Large intestine (tissue), 12 donors: ENCODE results near the gene CLIP1. TPM values are rescaled to one million over a fixed set of nuclear protein-coding genes. Genes with fewer than 3 reads are reported as not detected.
A peak's percentile ranks its signal among the peaks of the same experiment; 100 is the strongest.
"Not testable (repeated sequence)": the region's sequence is repeated elsewhere in the genome, so short reads cannot be mapped to it uniquely, and the experiment has no call there.

Experiments used
- DNase-seq, 2 donors: peaks; one replicate each; pipeline versions ENCODE4 v3.0.0 to v3.0.0-alpha.2; 2013
- H3K27ac ChIP-seq: one replicate; pipeline ENCODE4 v1.5.1; 2013; ENCODE audit warnings: low read length
- H3K27me3 ChIP-seq: 2 replicates; pipeline ENCODE4 v1.6.1; 2013; ENCODE audit warnings: low read length; ENCODE audit not compliant: control insufficient read depth, insufficient read depth
- H3K36me3 ChIP-seq: 2 replicates; pipeline ENCODE4 v1.6.1; 2013; ENCODE audit warnings: low read length; ENCODE audit not compliant: control insufficient read depth, insufficient read depth
- H3K4me1 ChIP-seq: one replicate; pipeline ENCODE4 v1.6.1; 2013; ENCODE audit warnings: low read length; ENCODE audit not compliant: control insufficient read depth, insufficient read depth
- H3K4me3 ChIP-seq: one replicate; pipeline ENCODE4 v1.5.1; 2013; ENCODE audit warnings: low read length
- H3K9me3 ChIP-seq: one replicate; pipeline ENCODE4 v1.6.1; 2013; ENCODE audit warnings: mild to moderate bottlenecking, low read depth, low read length, moderate library complexity; ENCODE audit not compliant: control insufficient read depth
- WGBS: methylation state at CpG from one replicate; pipeline ENCODE4 v1.1.5; 2013; ENCODE audit warnings: low lambda C conversion rate; ENCODE audit not compliant: insufficient coverage; 5-methylcytosine and 5-hydroxymethylcytosine counted together
- long read RNA-seq, 11 donors: transcript quantifications; one replicate each; lab custom pipeline, GENCODE V29; 2026
- polyA plus RNA-seq: library from polyadenylated mRNA; unstranded; fragments of 120-200 nt; gene quantifications from one replicate; pipeline ENCODE4 v1.2.1, GENCODE V29; 2013

The CLIP1 gene
- polyA plus RNA-seq: 37.3 TPM
- long read RNA-seq, donor 1: 0 reads
- long read RNA-seq, donor 2, full-length matches to known transcripts: 4 of 10 reads
- long read RNA-seq, donor 2, partial matches to known transcripts: 6 of 10 reads
- long read RNA-seq, donor 2, other reads (novel, unspliced or antisense): 0 of 10 reads
- long read RNA-seq, donor 3: 0 reads
- long read RNA-seq, donor 4: 0 reads
- long read RNA-seq, donor 5, full-length matches to known transcripts: 3 of 3 reads
- long read RNA-seq, donor 5, partial matches to known transcripts: 0 of 3 reads
- long read RNA-seq, donor 5, other reads (novel, unspliced or antisense): 0 of 3 reads
- long read RNA-seq, donor 6, partial matches to known transcripts: 0 of 1 reads
- long read RNA-seq, donor 6, other reads (novel, unspliced or antisense): 0 of 1 reads
- long read RNA-seq, donor 7, partial matches to known transcripts: 0 of 2 reads
- long read RNA-seq, donor 7, other reads (novel, unspliced or antisense): 0 of 2 reads
- long read RNA-seq, donor 8, partial matches to known transcripts: 8 of 13 reads
- long read RNA-seq, donor 8, other reads (novel, unspliced or antisense): 0 of 13 reads
- long read RNA-seq, donor 9, full-length matches to known transcripts: 2 of 2 reads
- long read RNA-seq, donor 9, partial matches to known transcripts: 0 of 2 reads
- long read RNA-seq, donor 9, other reads (novel, unspliced or antisense): 0 of 2 reads
- long read RNA-seq, donor 10, partial matches to known transcripts: 0 of 1 reads
- long read RNA-seq, donor 10, other reads (novel, unspliced or antisense): 0 of 1 reads
- long read RNA-seq, donor 11, full-length matches to known transcripts: 2 of 2 reads
- long read RNA-seq, donor 11, partial matches to known transcripts: 0 of 2 reads
- long read RNA-seq, donor 11, other reads (novel, unspliced or antisense): 0 of 2 reads

- no CpG with 5 or more reads among the region's 118 CpGs for WGBS
- Histone ChIP-seq H3K36me3 (no peaks in the 10 kb centered on the region), H3K4me3 (peak within 1 kb of the TSS; percentile 87), H3K4me1 (peaks cover 19% of the 10 kb centered on the region), H3K9me3 (no peaks in the 10 kb centered on the region), H3K27me3 (no peaks in the 10 kb centered on the region), H3K27ac (peak within 1 kb of the TSS; percentile 93)
- peak; percentile 71 to 84 for DNase-seq
These were observed at the start of gene CLIP1 for GRCh38 chr12:122421821-122422729. CLIP1 (minus strand) TSS chr12:122422669; CDS start chr12:122380452, 42,217 bp downstream.

- H3K9me3 ChIP-seq: no peaks in the 10 kb centered on the region
- 33% methylated on average over 1 of the region's 3 CpGs for WGBS
- no peaks in the 10 kb centered on the region for H3K27me3 ChIP-seq
- peak; percentile 40 to 56 for DNase-seq
- H3K27ac ChIP-seq: peak overlapping the region; percentile 18
- peaks cover 37% of the 10 kb centered on the region for H3K36me3 ChIP-seq
- no peak overlapping the region for H3K4me3 ChIP-seq
- no peaks in the 10 kb centered on the region for H3K4me1 ChIP-seq
These were observed 49.1 kb upstream of the CLIP1 start for GRCh38 chr12:122471324-122472226.

DNA sequence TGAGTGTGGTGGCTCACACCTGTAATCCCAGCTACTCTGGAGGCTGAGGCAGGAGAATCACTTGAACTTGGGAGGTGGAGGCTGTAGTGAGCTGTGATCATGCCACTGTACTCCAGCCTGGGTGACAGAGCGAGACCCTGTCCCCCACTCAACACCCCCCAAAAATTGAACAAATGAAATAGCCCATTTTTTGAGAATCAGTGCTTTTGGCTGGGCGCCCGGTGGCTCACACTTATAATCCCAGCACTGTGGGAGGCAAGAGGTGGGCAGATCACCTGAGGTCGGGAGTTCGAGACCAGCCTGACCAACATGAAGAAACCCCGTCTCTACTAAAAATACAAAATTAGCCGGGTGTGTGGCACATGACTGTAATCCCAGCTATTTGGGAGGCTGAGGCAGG lies 48.1 kb upstream of the CLIP1 start:
- no CpG with 5 or more reads among the region's 7 CpGs for WGBS
- H3K9me3 ChIP-seq, DNase-seq, H3K27ac ChIP-seq, H3K4me1 ChIP-seq, H3K4me3 ChIP-seq, H3K27me3 ChIP-seq: not testable (repeated sequence)
- H3K36me3 ChIP-seq: peaks cover 27% of the 10 kb centered on the region

DNA sequence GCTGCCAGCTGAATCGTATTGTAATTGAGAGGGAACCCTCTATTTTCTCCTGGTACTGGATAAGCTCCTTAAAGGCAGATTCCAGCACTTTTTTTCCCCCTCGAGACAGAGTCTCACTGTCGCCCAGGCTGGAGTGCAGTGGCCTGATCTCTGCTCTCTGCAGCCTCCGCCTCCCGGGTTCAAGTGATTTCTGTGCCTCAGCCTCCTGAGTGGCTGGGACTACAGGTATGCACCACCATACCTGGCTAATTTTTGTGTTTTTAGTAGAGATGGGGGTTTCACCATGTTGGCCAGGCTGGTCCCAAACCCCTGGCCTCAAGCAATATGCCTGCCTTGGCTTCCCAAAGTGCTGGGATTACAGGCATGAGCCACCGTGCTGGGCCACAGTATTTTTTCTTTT lies 47.4 kb upstream of the CLIP1 start:
- H3K4me1 ChIP-seq, H3K9me3 ChIP-seq, DNase-seq, H3K27ac ChIP-seq, H3K27me3 ChIP-seq, H3K4me3 ChIP-seq: not testable (repeated sequence)
- no CpG with 5 or more reads among the region's 6 CpGs for WGBS
- H3K36me3 ChIP-seq: peaks cover 20% of the 10 kb centered on the region

- Histone ChIP-seq H3K4me1 (peaks cover 4% of the 10 kb centered on the region), H3K36me3 (peaks cover 5% of the 10 kb centered on the region), H3K9me3 (no peaks in the 10 kb centered on the region), H3K4me3 (no peak overlapping the region), H3K27me3 (no peaks in the 10 kb centered on the region), H3K27ac (no peak overlapping the region)
- DNase-seq: peak in 1 of 2 donors; percentile 17
- WGBS: 28% methylated on average over 2 of the region's 4 CpGs
These were observed 45.5 kb upstream of the CLIP1 start for GRCh38 chr12:122467983-122468382.

DNA sequence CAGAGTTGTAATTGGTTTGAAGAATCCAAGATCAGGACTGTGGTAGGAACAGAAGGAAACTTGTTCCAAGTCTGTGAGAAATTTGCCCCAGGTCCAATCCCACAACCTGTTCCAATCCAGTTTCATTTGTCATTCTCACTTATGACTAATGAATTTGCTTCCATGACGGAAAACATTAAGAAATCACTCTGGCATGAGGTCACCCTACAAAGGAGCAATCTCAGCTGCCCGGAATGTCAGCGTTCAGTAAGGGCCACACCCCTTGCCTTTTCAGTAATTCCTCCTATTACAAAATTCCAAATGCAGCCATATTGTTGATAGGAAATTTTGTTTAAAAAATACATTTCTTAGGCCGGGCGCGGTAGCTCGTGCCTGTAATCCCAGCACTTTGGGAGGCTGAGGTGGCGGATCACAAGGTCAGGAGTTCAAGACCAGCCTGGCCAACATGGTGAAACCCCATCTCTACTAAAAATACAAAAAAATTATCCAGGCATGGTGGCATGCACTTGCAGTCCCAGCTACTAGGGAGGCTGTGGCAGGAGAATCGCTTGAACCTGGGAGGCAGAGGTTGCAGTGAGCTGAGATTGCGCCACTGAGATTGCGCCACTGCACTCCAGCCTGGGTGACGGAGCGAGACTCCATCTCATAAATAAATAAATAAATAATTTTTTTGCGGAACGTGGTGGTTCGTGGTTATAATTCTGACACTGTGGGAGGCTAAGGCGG lies 42.0 kb upstream of the CLIP1 start:
- not testable (repeated sequence) for H3K36me3 ChIP-seq, H3K4me3 ChIP-seq, H3K9me3 ChIP-seq, H3K27me3 ChIP-seq, H3K4me1 ChIP-seq
- 20% methylated on average over 1 of the region's 17 CpGs for WGBS
- H3K27ac ChIP-seq: peak overlapping the region; percentile 53
- peak; percentile 81 to 87 for DNase-seq

GRCh38 chr12:122460641-122461040 lies 38.2 kb upstream of the CLIP1 start:
- no peaks in the 10 kb centered on the region for H3K27me3 ChIP-seq
- H3K9me3 ChIP-seq: no peaks in the 10 kb centered on the region
- no peak for DNase-seq
- H3K4me1 ChIP-seq: peaks cover 10% of the 10 kb centered on the region
- H3K36me3 ChIP-seq: no peaks in the 10 kb centered on the region
- WGBS: 100% methylated on average over 1 of the region's 2 CpGs
- no peak overlapping the region for H3K27ac ChIP-seq
- no peak overlapping the region for H3K4me3 ChIP-seq

- Histone ChIP-seq H3K9me3 (no peaks in the 10 kb centered on the region), H3K27ac (no peak overlapping the region), H3K4me1 (peaks cover 10% of the 10 kb centered on the region), H3K36me3 (no peaks in the 10 kb centered on the region), H3K4me3 (no peak overlapping the region), H3K27me3 (no peaks in the 10 kb centered on the region)
- no CpG with 5 or more reads among the region's 7 CpGs for WGBS
- no peak for DNase-seq
These were observed 37.6 kb upstream of the CLIP1 start for GRCh38 chr12:122460061-122460460.

GRCh38 chr12:122459211-122459610 lies 36.7 kb upstream of the CLIP1 start:
- DNase-seq: no peak
- Histone ChIP-seq H3K27ac (no peak overlapping the region), H3K4me3 (no peak overlapping the region), H3K27me3 (no peaks in the 10 kb centered on the region), H3K4me1 (peaks cover 10% of the 10 kb centered on the region), H3K36me3 (no peaks in the 10 kb centered on the region), H3K9me3 (no peaks in the 10 kb centered on the region)
- WGBS: no CpG with 5 or more reads among the region's 2 CpGs
